Measurements from ENCODE around the gene MN1. TPM values are rescaled to one million over a fixed set of nuclear protein-coding genes. Genes with fewer than 3 reads are reported as not detected.

Gene MN1
- total and polyA plus RNA-seq, 7 donors, result under 0.01 to 21.3 (median 6.4) TPM

DNA sequence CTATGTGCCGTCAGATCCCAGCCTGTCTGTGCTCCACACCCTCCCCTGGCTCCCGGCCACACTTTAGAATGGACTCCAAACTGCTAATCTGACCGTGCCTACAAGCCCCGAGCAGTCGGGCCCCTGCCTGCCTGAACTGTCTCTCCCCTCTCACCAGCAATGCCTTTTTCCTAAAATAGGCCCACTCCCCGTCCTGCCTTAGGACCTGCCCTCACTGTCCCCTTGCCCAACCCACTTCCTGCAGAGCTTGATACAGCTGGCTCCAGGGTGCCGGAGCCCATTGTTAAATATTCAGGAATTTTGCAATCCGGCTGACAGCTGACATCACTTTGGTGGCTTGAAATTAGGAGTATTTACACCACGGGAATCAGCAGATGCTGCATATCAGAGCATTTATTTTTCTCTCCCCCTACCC, 21.4 kb downstream of the MN1 start:
- TF ChIP-seq EP300 (IDR thresholded peaks at IDR 0.05) (no peak), POLR2A (IDR thresholded peaks at IDR 0.05) (no peak), POLR2AphosphoS5 (IDR thresholded peaks at IDR 0.05) (no peak)
- TF ChIP-seq, protein P1, sequence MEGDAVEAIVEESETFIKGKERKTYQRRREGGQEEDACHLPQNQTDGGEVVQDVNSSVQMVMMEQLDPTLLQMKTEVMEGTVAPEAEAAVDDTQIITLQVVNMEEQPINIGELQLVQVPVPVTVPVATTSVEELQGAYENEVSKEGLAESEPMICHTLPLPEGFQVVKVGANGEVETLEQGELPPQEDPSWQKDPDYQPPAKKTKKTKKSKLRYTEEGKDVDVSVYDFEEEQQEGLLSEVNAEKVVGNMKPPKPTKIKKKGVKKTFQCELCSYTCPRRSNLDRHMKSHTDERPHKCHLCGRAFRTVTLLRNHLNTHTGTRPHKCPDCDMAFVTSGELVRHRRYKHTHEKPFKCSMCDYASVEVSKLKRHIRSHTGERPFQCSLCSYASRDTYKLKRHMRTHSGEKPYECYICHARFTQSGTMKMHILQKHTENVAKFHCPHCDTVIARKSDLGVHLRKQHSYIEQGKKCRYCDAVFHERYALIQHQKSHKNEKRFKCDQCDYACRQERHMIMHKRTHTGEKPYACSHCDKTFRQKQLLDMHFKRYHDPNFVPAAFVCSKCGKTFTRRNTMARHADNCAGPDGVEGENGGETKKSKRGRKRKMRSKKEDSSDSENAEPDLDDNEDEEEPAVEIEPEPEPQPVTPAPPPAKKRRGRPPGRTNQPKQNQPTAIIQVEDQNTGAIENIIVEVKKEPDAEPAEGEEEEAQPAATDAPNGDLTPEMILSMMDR (IDR thresholded peaks at IDR 0.05), result no peak
- DNase-seq, result no peak
- H3K9me3 ChIP-seq, result no peaks in the 10 kb centered on the region
- H3K27ac ChIP-seq, result peak overlapping the region in 3 of 4 donors; percentile 60 to 93 (median 88)
- 48 to 73% methylated on average over 9 of the region's 9 CpGs for WGBS, 2 donors
- H3K4me3 ChIP-seq, result no peak overlapping the region
- H3K4me1 ChIP-seq, result peaks cover 0 to 51% (median 21%) of the 10 kb centered on the region in 4 donors
- H3K27me3 ChIP-seq, result no peaks in the 10 kb centered on the region
- intact Hi-C loops (cut with DNase I), result no loop called here
- H3K36me3 ChIP-seq, result no peaks in the 10 kb centered on the region

DNA sequence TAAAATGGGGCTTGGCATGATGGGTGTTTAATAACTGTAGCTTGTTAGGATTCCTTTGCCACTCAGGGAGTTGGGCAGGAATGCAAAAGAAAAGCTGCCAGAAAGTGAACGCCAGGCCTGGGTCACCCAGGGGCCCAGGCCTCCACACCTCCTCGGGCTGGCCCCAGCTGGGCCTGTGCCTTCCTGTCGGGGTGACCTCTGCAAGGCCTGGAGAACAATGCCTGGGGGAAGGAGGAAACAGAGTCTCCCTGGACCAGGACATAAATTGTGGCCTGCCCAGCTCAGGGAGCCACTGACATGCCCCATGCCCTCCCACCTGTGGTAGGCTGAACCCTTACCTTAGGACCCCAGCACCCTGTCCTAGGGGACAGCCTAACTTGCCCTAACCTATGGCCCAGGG, 21.9 kb downstream of the MN1 start:
- H3K36me3 ChIP-seq, result no peaks in the 10 kb centered on the region
- intact Hi-C loops (cut with DNase I), result no loop called here
- H3K9me3 ChIP-seq, result no peaks in the 10 kb centered on the region
- H3K4me1 ChIP-seq, result peaks cover 0 to 56% (median 21%) of the 10 kb centered on the region in 4 donors
- H3K27ac ChIP-seq, result peak overlapping the region; percentile 40 to 93 (median 74)
- 53 to 75% methylated on average over 3 of the region's 3 CpGs for WGBS, 2 donors
- TF ChIP-seq, protein P1 (IDR thresholded peaks at IDR 0.05), result no peak
- TF ChIP-seq POLR2A (IDR thresholded peaks at IDR 0.05) (no peak), POLR2AphosphoS5 (IDR thresholded peaks at IDR 0.05) (no peak), EP300 (IDR thresholded peaks at IDR 0.05) (no peak)
- DNase-seq, result no peak
- no peak overlapping the region for H3K4me3 ChIP-seq
- H3K27me3 ChIP-seq, result no peaks in the 10 kb centered on the region

DNA sequence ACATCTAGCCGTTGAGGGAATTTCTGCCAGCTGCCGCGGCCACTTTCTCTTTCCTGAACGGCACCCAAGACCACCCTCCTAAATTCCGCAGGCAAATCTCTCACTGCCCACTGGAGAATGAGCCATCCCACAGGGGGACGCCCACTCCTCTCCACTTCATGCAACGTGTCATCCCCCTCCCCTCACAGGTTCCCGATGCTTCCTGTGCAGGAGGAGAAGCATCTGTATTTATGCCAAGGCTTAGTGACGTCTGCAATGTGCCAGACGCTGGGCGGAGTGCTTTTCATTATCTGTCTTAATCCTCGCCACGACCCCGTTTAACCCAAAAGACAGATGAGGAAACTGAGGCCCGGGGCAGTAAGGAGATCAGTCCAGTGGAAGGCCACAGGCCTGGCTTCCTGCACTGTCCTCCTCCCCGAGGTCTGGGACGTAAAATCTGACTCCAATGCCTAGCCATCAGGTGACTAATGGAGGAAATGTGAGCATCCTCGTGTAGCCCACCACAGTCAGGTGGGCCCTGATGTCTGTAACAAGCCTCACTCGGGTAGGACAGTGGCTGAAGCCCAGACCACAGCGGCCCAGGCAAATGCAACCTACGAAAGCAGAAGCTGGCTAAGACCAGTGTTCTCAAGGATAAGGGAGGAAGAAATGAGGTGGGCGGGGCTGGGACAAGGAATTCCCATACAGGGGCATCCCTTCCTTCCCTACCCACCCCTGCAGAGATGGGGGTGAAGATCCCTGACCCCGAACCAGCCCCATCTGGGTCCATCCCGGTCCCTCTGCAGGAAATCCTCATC, 23.1 kb downstream of the MN1 start:
- Histone ChIP-seq H3K4me1 (peaks cover 0 to 61% (median 16%) of the 10 kb centered on the region in 4 donors), H3K36me3 (no peaks in the 10 kb centered on the region), H3K4me3 (no peak overlapping the region), H3K27me3 (no peaks in the 10 kb centered on the region), H3K9me3 (no peaks in the 10 kb centered on the region), H3K27ac (peak overlapping the region; percentile 45 to 93 (median 74))
- no peak for DNase-seq
- intact Hi-C loops (cut with DNase I), result no loop called here
- 52 to 57% methylated on average over 24 of the region's 24 CpGs for WGBS, 2 donors
- TF ChIP-seq POLR2A (IDR thresholded peaks at IDR 0.05) (no peak), POLR2AphosphoS5 (IDR thresholded peaks at IDR 0.05) (peak in 1 of 4 donors; percentile 23)

DNA sequence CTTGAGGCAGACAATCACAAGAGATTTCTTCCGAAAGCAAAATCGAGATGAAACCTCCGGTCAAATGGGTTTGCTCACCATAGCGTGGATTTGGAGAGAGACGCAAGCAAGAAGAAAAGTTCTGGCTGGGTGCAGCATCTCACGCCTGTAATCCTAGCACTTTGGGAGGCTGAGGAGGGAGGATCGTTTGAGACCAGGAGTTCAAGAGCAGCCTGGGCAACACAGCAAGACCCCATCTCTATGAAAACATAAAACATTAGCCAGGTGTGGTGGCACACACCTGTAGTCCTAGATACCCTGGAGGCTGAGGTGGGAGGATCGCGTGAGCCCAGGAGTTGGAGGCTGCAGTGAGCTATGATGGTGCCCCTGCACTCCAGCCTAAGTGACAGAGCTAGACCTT, 24.4 kb downstream of the MN1 start:
- DNase-seq, result no peak
- no peak overlapping the region for H3K4me3 ChIP-seq
- peak overlapping the region; percentile 57 to 93 (median 75) for H3K27ac ChIP-seq
- intact Hi-C loops (cut with DNase I), result no loop called here
- H3K9me3 ChIP-seq, result no peaks in the 10 kb centered on the region
- no peak for TF ChIP-seq POLR2AphosphoS5 (IDR thresholded peaks at IDR 0.05)
- no peak for TF ChIP-seq POLR2A (IDR thresholded peaks at IDR 0.05)
- TF ChIP-seq EP300 (IDR thresholded peaks at IDR 0.05), result no peak
- TF ChIP-seq, protein P1 (IDR thresholded peaks at IDR 0.05), result no peak
- H3K4me1 ChIP-seq, result peaks cover 0 to 61% (median 16%) of the 10 kb centered on the region in 4 donors
- no peaks in the 10 kb centered on the region for H3K36me3 ChIP-seq
- 74 to 82% methylated on average over 9 of the region's 9 CpGs for WGBS, 2 donors
- H3K27me3 ChIP-seq, result no peaks in the 10 kb centered on the region

DNA sequence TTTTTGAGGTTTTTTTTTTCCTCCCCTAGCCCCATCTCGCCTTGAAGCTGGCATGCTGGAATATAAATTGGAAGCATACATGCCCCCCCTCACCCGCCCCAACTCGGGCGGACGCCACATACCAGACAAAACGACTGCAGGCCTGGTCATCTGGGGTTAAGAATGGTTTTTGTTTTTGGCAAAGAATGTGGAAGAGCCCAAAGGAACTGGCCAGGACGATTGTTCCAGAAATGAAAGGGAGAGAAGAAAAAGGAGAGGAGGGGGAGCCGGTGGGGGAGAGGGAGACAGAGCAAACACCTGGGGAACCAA, 25.0 kb downstream of the MN1 start:
- DNase-seq, result no peak
- 32 to 42% methylated on average over 8 of the region's 8 CpGs for WGBS, 2 donors
- Histone ChIP-seq H3K27ac (peak overlapping the region; percentile 57 to 93 (median 75)), H3K27me3 (no peaks in the 10 kb centered on the region), H3K4me3 (peak overlapping the region in 1 of 4 donors; percentile 24), H3K4me1 (peaks cover 0 to 56% (median 16%) of the 10 kb centered on the region in 4 donors), H3K9me3 (no peaks in the 10 kb centered on the region), H3K36me3 (no peaks in the 10 kb centered on the region)
- intact Hi-C loops (cut with DNase I), result no loop called here
- TF ChIP-seq POLR2AphosphoS5 (IDR thresholded peaks at IDR 0.05) (no peak), EP300 (IDR thresholded peaks at IDR 0.05) (no peak), POLR2A (IDR thresholded peaks at IDR 0.05) (no peak)
- TF ChIP-seq, protein P1 (IDR thresholded peaks at IDR 0.05), result no peak

Data from sigmoid colon (tissue), 7 donors.